GM12874 (cell line): ENCODE results near the gene ANKRD53.

Experiments used
- CTCF ChIP-seq: IDR thresholded peaks from 2 replicates; pipeline ENCODE4 v1.5.1; 2011; ENCODE audit warnings: low read depth, mild to moderate bottlenecking, control low read depth, low read length, moderate library complexity; ENCODE audit not compliant: insufficient read depth

Gene ANKRD53

GRCh38 chr2:71003966-71004755, 25.7 kb downstream of the ANKRD53 start:
- TF ChIP-seq CTCF, result no peak

- TF ChIP-seq CTCF, result no peak
These were observed 26.4 kb downstream of the ANKRD53 start for GRCh38 chr2:71004857-71005256.

- TF ChIP-seq CTCF, result no peak
These were observed 27.1 kb downstream of the ANKRD53 start for GRCh38 chr2:71005271-71006202.

- TF ChIP-seq CTCF, result no peak
These were observed 27.9 kb downstream of the ANKRD53 start for GRCh38 chr2:71006323-71006722.

GRCh38 chr2:71006955-71007799, 28.7 kb downstream of the ANKRD53 start:
- TF ChIP-seq CTCF, result no peak

GRCh38 chr2:71008342-71008741, 29.9 kb downstream of the ANKRD53 start:
- TF ChIP-seq CTCF, result no peak
